ENCODE results near the gene MRPL45. TPM values are rescaled to one million over a fixed set of nuclear protein-coding genes. Genes with fewer than 3 reads are reported as not detected.
A peak's percentile ranks its signal among the peaks of the same experiment; 100 is the strongest.

MRPL45 gene
- total RNA-seq, 3 donors from 2014 or later = 55.6 to 56.5 (median 55.9) TPM

- DNase-seq (no peak), ATAC-seq (no peak)
- no peaks in the 10 kb centered on the region for H3K9me3 Mint-ChIP-seq
- H3K36me3 Mint-ChIP-seq (ENCODE audit: insufficient read depth) = no peaks in the 10 kb centered on the region
- H3K4me3 Mint-ChIP-seq = peak overlapping the region; percentile 19
- peaks cover 29% of the 10 kb centered on the region for H3K4me1 Mint-ChIP-seq (ENCODE audit: low read depth)
- H3K27me3 Mint-ChIP-seq (ENCODE audit: low read depth) = no peaks in the 10 kb centered on the region
Measured at GRCh38 chr17:38350035-38350434, 53.1 kb downstream of the MRPL45 start.

DNA sequence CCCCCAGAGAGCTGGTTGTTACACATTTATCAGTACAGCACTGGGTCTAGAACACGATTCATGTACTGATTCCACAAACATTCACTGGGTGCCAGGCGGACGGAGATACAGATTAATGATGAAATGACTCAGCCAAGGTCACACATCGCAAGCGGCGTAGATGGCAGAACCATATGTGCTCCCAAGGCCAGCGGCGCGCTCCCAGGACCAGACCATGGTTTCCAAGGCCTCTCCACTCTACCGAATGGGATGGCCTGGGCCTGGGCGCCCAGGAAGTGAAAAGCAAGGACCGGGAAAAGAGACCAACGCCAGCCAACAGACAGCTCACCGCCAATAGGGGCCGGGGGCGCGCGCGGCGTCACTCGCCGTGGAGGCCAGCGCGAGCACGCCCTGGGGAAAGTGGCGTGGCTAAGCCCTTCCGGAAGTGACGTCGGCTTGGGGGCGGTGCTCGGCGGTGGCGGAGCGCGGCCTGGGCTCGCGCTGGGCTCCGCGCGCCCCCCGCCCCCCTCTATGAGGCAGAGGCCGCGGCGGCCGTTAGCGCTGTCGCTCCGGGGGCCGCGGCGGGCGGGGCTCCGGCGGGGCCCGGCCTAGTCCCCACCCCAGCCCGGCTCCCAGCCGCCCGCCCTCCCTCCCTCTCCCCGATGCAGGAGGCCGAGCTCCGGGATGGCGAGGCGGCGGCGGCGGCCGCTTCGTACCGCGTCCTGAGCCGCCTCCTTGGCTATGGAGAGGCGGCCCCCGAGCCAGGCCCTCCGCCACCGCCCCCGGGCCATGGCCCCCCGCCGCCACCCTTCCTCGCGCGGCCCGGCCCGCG lies 54.6 kb downstream of the MRPL45 start, which contains the start of gene SOCS7:
SOCS7 (plus strand) TSS at position 433 of the 811 bp plus-strand sequence; CDS start at position 642, 209 bp downstream.
- Mint-ChIP-seq H3K36me3 (ENCODE audit: insufficient read depth) (no peaks in the 10 kb centered on the region), H3K27me3 (ENCODE audit: low read depth) (no peaks in the 10 kb centered on the region), H3K4me3 (peak within 1 kb of the TSS; percentile 97), H3K9me3 (no peaks in the 10 kb centered on the region), H3K4me1 (ENCODE audit: low read depth) (peaks cover 34% of the 10 kb centered on the region)
- peak; percentile 93 for DNase-seq
- peak; percentile 91 to 95 for ATAC-seq

DNA sequence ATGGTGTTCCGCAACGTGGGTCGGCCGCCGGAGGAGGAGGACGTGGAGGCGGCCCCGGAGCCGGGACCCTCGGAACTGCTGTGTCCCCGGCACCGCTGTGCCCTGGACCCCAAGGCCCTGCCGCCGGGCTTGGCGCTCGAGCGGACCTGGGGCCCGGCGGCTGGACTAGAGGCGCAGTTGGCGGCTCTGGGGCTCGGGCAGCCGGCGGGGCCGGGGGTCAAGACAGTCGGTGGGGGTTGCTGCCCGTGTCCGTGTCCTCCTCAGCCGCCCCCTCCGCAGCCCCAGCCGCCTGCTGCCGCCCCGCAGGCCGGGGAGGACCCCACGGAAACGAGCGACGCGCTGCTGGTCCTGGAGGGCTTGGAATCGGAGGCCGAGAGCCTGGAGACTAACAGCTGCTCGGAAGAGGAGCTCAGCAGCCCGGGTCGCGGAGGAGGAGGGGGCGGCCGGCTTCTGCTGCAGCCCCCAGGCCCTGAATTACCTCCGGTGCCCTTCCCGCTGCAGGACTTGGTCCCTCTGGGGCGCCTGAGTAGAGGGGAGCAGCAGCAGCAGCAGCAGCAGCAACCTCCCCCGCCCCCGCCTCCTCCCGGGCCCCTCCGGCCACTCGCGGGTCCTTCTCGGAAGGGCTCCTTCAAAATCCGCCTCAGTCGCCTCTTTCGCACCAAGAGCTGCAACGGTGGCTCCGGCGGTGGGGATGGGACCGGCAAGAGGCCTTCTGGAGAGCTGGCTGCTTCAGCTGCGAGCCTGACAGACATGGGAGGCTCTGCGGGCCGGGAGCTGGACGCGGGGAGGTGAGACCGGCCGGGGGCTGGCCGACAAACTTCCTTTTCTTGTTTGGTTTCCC lies 55.5 kb downstream of the MRPL45 start:
- H3K36me3 Mint-ChIP-seq (ENCODE audit: insufficient read depth) = no peaks in the 10 kb centered on the region
- H3K27me3 Mint-ChIP-seq (ENCODE audit: low read depth) = no peaks in the 10 kb centered on the region
- no peaks in the 10 kb centered on the region for H3K9me3 Mint-ChIP-seq
- DNase-seq (no peak), ATAC-seq (peak; percentile 1 to 6)
- H3K4me3 Mint-ChIP-seq = peak overlapping the region; percentile 81
- peaks cover 43% of the 10 kb centered on the region for H3K4me1 Mint-ChIP-seq (ENCODE audit: low read depth)

GRCh38 chr17:38353086-38353604 lies 56.2 kb downstream of the MRPL45 start:
- Mint-ChIP-seq H3K27me3 (ENCODE audit: low read depth) (no peaks in the 10 kb centered on the region), H3K36me3 (ENCODE audit: insufficient read depth) (no peaks in the 10 kb centered on the region), H3K9me3 (no peaks in the 10 kb centered on the region), H3K4me3 (peak overlapping the region; percentile 81), H3K4me1 (ENCODE audit: low read depth) (peaks cover 44% of the 10 kb centered on the region)
- ATAC-seq = no peak
- DNase-seq = no peak

GRCh38 chr17:38353668-38354067 lies 56.7 kb downstream of the MRPL45 start:
- no peaks in the 10 kb centered on the region for H3K36me3 Mint-ChIP-seq (ENCODE audit: insufficient read depth)
- ATAC-seq (no peak), DNase-seq (no peak)
- peaks cover 44% of the 10 kb centered on the region for H3K4me1 Mint-ChIP-seq (ENCODE audit: low read depth)
- H3K4me3 Mint-ChIP-seq = peak overlapping the region; percentile 81
- no peaks in the 10 kb centered on the region for H3K27me3 Mint-ChIP-seq (ENCODE audit: low read depth)
- no peaks in the 10 kb centered on the region for H3K9me3 Mint-ChIP-seq

GRCh38 chr17:38354466-38354865 lies 57.5 kb downstream of the MRPL45 start:
- H3K4me3 Mint-ChIP-seq = peak overlapping the region; percentile 81
- no peaks in the 10 kb centered on the region for H3K9me3 Mint-ChIP-seq
- DNase-seq = no peak
- no peaks in the 10 kb centered on the region for H3K27me3 Mint-ChIP-seq (ENCODE audit: low read depth)
- no peaks in the 10 kb centered on the region for H3K36me3 Mint-ChIP-seq (ENCODE audit: insufficient read depth)
- peaks cover 43% of the 10 kb centered on the region for H3K4me1 Mint-ChIP-seq (ENCODE audit: low read depth)
- no peak for ATAC-seq

DNA sequence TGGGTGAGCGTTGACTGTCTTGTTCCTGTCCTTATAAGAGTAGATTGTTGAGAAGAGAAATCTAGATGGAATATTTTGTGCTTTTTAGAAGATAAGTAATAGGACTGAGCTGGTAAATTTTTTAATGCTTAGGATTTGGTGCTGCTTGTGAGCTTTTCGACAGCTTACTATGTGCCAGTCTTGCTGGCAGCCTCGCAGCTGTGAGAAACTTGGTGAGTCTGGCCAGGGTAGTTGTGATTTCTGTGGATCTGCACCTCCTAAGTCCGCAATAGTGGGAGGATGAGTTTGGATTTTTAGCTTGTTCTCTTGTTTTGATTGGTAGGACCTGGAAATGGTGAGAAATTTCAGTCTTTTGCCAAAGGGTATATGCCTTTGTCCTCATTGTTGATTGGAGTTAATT lies 58.3 kb downstream of the MRPL45 start:
- Mint-ChIP-seq H3K9me3 (no peaks in the 10 kb centered on the region), H3K27me3 (ENCODE audit: low read depth) (no peaks in the 10 kb centered on the region), H3K4me1 (ENCODE audit: low read depth) (peaks cover 43% of the 10 kb centered on the region), H3K36me3 (ENCODE audit: insufficient read depth) (no peaks in the 10 kb centered on the region), H3K4me3 (no peak overlapping the region)
- ATAC-seq (no peak), DNase-seq (no peak)

DNA sequence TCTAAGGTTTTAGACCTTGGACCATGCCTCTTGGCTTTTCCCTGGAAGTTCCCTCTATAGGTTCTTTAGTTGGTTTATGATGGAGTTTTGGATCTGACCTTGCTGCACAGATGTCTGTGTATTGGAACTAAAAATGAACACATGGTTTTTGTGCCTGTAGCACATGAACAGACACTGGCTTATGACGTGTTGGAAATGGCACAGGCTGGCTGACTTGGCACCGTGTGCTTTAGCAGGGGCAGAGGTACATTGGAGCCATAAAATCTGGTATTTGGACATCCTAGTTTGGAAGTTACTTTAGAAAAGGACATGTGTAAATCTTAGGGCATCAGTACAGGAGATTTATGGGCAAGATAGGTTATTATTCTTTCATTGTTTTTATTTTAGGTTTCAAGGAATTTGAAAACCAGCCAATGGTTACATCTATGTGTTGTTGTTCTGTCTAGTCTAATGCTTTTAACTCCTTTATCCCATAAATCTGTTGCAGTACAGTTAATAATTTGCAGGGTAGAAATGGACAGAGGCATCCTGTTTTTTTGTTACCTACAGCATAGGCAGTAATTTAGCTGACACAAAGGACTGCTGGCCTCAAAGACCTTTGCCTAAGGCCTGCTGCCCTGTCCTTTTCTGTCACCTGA lies 60.6 kb downstream of the MRPL45 start:
- Mint-ChIP-seq H3K36me3 (ENCODE audit: insufficient read depth) (peaks cover 4% of the 10 kb centered on the region), H3K4me1 (ENCODE audit: low read depth) (peaks cover 42% of the 10 kb centered on the region), H3K9me3 (no peaks in the 10 kb centered on the region), H3K4me3 (no peak overlapping the region), H3K27me3 (ENCODE audit: low read depth) (no peaks in the 10 kb centered on the region)
- no peak for DNase-seq
- no peak for ATAC-seq

- Mint-ChIP-seq H3K27me3 (ENCODE audit: low read depth) (no peaks in the 10 kb centered on the region), H3K36me3 (ENCODE audit: insufficient read depth) (peaks cover 4% of the 10 kb centered on the region), H3K9me3 (no peaks in the 10 kb centered on the region), H3K4me1 (ENCODE audit: low read depth) (peaks cover 32% of the 10 kb centered on the region), H3K4me3 (no peak overlapping the region)
- DNase-seq (no peak), ATAC-seq (no peak)
Measured at GRCh38 chr17:38358586-38359513, 61.9 kb downstream of the MRPL45 start.

- DNase-seq = no peak
- ATAC-seq = no peak
- Mint-ChIP-seq H3K27me3 (ENCODE audit: low read depth) (no peaks in the 10 kb centered on the region), H3K9me3 (no peaks in the 10 kb centered on the region), H3K4me1 (ENCODE audit: low read depth) (peaks cover 12% of the 10 kb centered on the region), H3K36me3 (ENCODE audit: insufficient read depth) (peaks cover 7% of the 10 kb centered on the region), H3K4me3 (no peak overlapping the region)
Measured at GRCh38 chr17:38361694-38362465, 64.9 kb downstream of the MRPL45 start.

- H3K36me3 Mint-ChIP-seq (ENCODE audit: insufficient read depth) = peaks cover 10% of the 10 kb centered on the region
- H3K27me3 Mint-ChIP-seq (ENCODE audit: low read depth) = no peaks in the 10 kb centered on the region
- ATAC-seq = no peak
- no peak for DNase-seq
- H3K4me3 Mint-ChIP-seq = no peak overlapping the region
- peaks cover 5% of the 10 kb centered on the region for H3K4me1 Mint-ChIP-seq (ENCODE audit: low read depth)
- no peaks in the 10 kb centered on the region for H3K9me3 Mint-ChIP-seq
Measured at GRCh38 chr17:38363016-38363415, 66.0 kb downstream of the MRPL45 start.

GRCh38 chr17:38364741-38365140 lies 67.8 kb downstream of the MRPL45 start:
- DNase-seq = no peak
- Mint-ChIP-seq H3K9me3 (no peaks in the 10 kb centered on the region), H3K27me3 (ENCODE audit: low read depth) (no peaks in the 10 kb centered on the region), H3K4me3 (no peak overlapping the region), H3K4me1 (ENCODE audit: low read depth) (peaks cover 5% of the 10 kb centered on the region), H3K36me3 (ENCODE audit: insufficient read depth) (peaks cover 21% of the 10 kb centered on the region)
- no peak for ATAC-seq
